Esophagus muscularis mucosa (tissue), 4 donors: ENCODE data around the gene NEMP2. TPM values are rescaled to one million over a fixed set of nuclear protein-coding genes. Genes with fewer than 3 reads are reported as not detected.

Source experiments
- DNase-seq: peaks from one replicate; pipeline ENCODE4 v3.0.0-alpha.2; 2017; ENCODE audit errors: extremely low spot score
- H3K27ac ChIP-seq, 4 donors: fragments of 200-600 bp; sonication (generic); replicated peaks in 1 of 4; 1 replicate in 3 of 4; 2 replicates in 1 of 4; pipeline ENCODE4 v1.5.1; 2016 to 2019; ENCODE audit warnings: mild to moderate bottlenecking in 1 of 4
- H3K27me3 ChIP-seq, 4 donors: fragments of 200-600 bp; sonication (generic); one replicate each; pipeline versions ENCODE4 v1.5.1 to v1.6.0; 2016 to 2019
- H3K36me3 ChIP-seq, 4 donors: fragments of 200-600 bp; sonication (generic); one replicate each; pipeline ENCODE4 v1.5.1; 2016 to 2019
- H3K4me1 ChIP-seq, 4 donors: fragments of 200-600 bp; sonication (generic); one replicate each; pipeline ENCODE4 v1.5.1; 2016 to 2019
- H3K4me3 ChIP-seq, 4 donors: fragments of 200-600 bp; sonication (generic); 1 replicate in 2 of 4; 2 replicates in 2 of 4; pipeline ENCODE4 v1.5.1; 2016 to 2019; ENCODE audit warnings: mild to moderate bottlenecking in 4 of 4, moderate library complexity in 1 of 4
- H3K9me3 ChIP-seq, 4 donors: fragments of 200-600 bp; sonication (generic); 1 replicate in 3 of 4; 2 replicates in 1 of 4; pipeline ENCODE4 v1.5.1; 2016 to 2019
- EP300 ChIP-seq: sonication (generic); formaldehyde crosslinking; IDR thresholded peaks from one replicate; pipeline ENCODE4 v1.6.1; 2017; ENCODE audit warnings: antibody characterized with exemption
- POLR2A ChIP-seq: fragments of 450-650 bp; IDR thresholded peaks from one replicate; pipeline ENCODE4 v1.6.1; 2017; ENCODE audit warnings: antibody characterized with exemption, moderate library complexity, mild to moderate bottlenecking, low read depth
- POLR2AphosphoS5 ChIP-seq, 2 donors: sonication (generic); formaldehyde crosslinking; IDR thresholded peaks; one replicate each; pipeline ENCODE4 v1.6.1; 2017; ENCODE audit warnings: antibody characterized with exemption in 2 of 2
- WGBS: methylation state at CpG from one replicate; pipeline ENCODE4 v1.1.5; 2018; 5-methylcytosine and 5-hydroxymethylcytosine counted together
- intact Hi-C: fragments of 100-400 bp; cut with DNase I; formaldehyde crosslinking; loops from one replicate; pipeline ENCODE4 v1.15.1; 2023
- total RNA-seq, 4 donors: library from RNA; depleted of rRNA; stranded (reverse); fragments of >200 nt; gene quantifications; one replicate each; pipeline versions ENCODE4 v1.1.0 to v1.2.1, GENCODE V29; 2016
- TF ChIP-seq, protein P1 (sequence below), 3 experiments: fragments of 200-600 bp in 2 of 3; fragments of 450-650 bp in 1 of 3; sonication (generic) in 2 of 3; IDR thresholded peaks; one replicate each; pipeline ENCODE4 v1.5.1; 2017 to 2019; ENCODE audit warnings: antibody characterized with exemption in 3 of 3, mild to moderate bottlenecking in 2 of 3, moderate library complexity in 1 of 3

Gene NEMP2
- total RNA-seq, 4 donors from 2014 or later, result 2.5 to 5.7 (median 4.3) TPM

DNA sequence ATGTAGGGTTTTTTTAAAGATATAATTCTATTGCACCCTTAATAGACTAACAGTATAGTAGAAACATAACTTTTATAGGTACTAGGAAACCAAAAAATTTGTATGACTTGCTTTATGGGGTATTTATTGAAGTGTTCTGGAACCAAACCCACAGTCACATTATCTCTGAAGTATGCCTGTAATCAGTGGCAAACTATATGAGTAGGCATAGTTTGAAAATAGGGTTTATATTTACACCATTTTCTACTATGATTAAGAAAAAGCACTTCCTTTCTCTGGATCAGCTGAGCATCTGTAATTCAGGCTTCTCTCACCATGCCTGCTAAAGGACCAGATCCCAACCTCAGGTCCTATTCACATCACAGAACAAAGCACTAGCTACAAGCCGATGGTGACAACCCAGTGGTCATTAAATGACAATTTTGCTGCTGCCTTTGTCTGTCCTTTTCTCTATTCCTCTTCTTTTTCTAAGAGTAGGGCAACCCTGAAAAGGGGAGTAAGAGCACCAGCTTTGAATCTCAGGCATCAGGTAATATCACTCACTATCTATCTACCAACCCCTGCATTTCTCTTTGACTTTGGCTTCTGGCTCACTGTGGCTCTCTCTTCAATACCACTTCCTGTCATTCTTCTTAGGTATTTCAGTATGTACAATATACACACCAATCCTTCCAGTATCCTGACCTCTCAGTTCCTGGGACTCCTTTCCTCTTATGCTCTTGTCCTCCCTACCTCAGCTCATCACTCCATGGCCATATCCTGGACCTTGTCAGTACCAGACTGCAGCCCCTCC lies 14.4 kb downstream of the NEMP2 start:
- intact Hi-C loops, result no loop called here
- H3K9me3 ChIP-seq, result no peaks in the 10 kb centered on the region
- WGBS, result 95% methylated on average over 1 of the region's 1 CpG
- no peak for DNase-seq
- peaks cover 0 to 4% (median 0%) of the 10 kb centered on the region in 4 donors for H3K36me3 ChIP-seq
- H3K27ac ChIP-seq, result no peak overlapping the region
- no peaks in the 10 kb centered on the region for H3K27me3 ChIP-seq
- TF ChIP-seq POLR2AphosphoS5 (IDR thresholded peaks at IDR 0.05) (no peak), POLR2A (no peak), EP300 (no peak)
- TF ChIP-seq, protein P1, sequence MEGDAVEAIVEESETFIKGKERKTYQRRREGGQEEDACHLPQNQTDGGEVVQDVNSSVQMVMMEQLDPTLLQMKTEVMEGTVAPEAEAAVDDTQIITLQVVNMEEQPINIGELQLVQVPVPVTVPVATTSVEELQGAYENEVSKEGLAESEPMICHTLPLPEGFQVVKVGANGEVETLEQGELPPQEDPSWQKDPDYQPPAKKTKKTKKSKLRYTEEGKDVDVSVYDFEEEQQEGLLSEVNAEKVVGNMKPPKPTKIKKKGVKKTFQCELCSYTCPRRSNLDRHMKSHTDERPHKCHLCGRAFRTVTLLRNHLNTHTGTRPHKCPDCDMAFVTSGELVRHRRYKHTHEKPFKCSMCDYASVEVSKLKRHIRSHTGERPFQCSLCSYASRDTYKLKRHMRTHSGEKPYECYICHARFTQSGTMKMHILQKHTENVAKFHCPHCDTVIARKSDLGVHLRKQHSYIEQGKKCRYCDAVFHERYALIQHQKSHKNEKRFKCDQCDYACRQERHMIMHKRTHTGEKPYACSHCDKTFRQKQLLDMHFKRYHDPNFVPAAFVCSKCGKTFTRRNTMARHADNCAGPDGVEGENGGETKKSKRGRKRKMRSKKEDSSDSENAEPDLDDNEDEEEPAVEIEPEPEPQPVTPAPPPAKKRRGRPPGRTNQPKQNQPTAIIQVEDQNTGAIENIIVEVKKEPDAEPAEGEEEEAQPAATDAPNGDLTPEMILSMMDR (IDR thresholded peaks at IDR 0.05), result no peak
- H3K4me3 ChIP-seq, result no peak overlapping the region
- no peaks in the 10 kb centered on the region for H3K4me1 ChIP-seq

DNA sequence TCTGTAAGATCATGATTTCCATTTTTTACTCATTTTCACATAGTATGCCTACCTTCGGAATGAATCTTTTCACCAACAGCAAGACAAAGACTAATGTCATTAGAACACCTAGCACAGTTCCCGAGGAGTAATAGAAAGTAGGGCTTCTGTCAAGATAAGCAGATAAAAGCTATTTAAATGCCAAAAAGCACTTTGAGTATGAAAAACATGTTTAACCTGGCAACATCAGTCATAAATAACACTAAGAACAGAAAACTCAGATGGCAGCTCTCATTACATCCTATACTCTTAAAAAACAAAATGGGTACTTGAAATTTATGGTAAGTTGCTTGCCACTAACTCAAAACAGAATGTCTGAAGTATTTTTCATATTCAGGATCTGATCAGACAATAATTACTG lies 17.1 kb downstream of the NEMP2 start:
- no peaks in the 10 kb centered on the region for H3K4me1 ChIP-seq
- no peak overlapping the region for H3K4me3 ChIP-seq
- H3K9me3 ChIP-seq, result no peaks in the 10 kb centered on the region
- H3K27me3 ChIP-seq, result no peaks in the 10 kb centered on the region
- no peak for DNase-seq
- no peak overlapping the region for H3K27ac ChIP-seq
- TF ChIP-seq POLR2AphosphoS5 (IDR thresholded peaks at IDR 0.05), result no peak
- intact Hi-C loops, result no loop called here
- H3K36me3 ChIP-seq, result peaks cover 0 to 7% (median 2%) of the 10 kb centered on the region in 4 donors
- 88% methylated on average over 2 of the region's 2 CpGs for WGBS

DNA sequence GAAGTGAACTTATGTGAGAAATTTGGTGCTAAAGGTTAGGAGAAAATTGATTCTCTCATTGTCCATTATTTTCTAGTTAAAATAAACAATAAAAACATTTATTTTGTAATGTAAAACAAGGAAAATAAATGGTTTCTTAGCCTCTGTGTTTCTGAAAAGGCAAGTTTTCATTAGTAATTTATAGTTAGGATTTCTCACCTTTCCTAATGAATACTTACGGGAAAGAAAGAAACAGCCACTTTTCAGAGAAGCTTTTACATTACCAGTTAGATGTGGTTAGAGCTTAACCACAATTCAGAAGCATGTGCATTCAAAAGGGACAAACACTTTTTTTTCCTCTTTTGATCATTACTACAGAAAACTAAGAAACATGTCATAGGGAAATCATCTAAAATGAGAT lies 18.8 kb downstream of the NEMP2 start:
- H3K4me1 ChIP-seq, result no peaks in the 10 kb centered on the region
- no peak overlapping the region for H3K27ac ChIP-seq
- H3K27me3 ChIP-seq, result no peaks in the 10 kb centered on the region
- TF ChIP-seq EP300, result no peak
- no peak for TF ChIP-seq POLR2A
- no peak for TF ChIP-seq POLR2AphosphoS5 (IDR thresholded peaks at IDR 0.05)
- TF ChIP-seq, protein P1 (IDR thresholded peaks at IDR 0.05), result no peak
- H3K4me3 ChIP-seq, result no peak overlapping the region
- intact Hi-C loops, result no loop called here
- WGBS, result 82% methylated on average over 1 of the region's 1 CpG
- no peaks in the 10 kb centered on the region for H3K9me3 ChIP-seq
- no peak for DNase-seq
- peaks cover 0 to 9% (median 2%) of the 10 kb centered on the region in 4 donors for H3K36me3 ChIP-seq

DNA sequence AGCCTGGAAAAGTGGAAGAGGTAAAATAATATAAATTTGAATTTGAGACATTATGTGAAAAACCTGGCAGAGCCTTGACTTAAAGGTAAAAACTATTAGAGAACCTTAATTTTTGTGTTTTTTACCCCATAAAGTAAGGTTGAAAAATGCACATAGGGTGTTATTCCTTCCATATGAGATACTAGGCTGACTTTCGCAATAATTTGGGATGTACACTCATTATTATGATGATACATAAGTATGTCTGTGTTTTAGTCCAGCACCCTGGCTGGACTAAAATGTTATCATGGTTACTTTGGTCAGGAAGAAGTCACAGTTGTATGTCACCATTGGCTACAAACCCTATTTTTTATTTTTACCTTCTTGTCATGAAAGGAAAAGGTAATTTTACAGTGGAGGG lies 19.8 kb downstream of the NEMP2 start:
- Histone ChIP-seq H3K4me3 (no peak overlapping the region), H3K27me3 (no peaks in the 10 kb centered on the region), H3K9me3 (no peaks in the 10 kb centered on the region), H3K36me3 (peaks cover 0 to 9% (median 2%) of the 10 kb centered on the region in 4 donors), H3K4me1 (no peaks in the 10 kb centered on the region), H3K27ac (no peak overlapping the region)
- intact Hi-C loops, result no loop called here
- no peak for TF ChIP-seq POLR2A
- TF ChIP-seq, protein P1 (IDR thresholded peaks at IDR 0.05), result no peak
- TF ChIP-seq POLR2AphosphoS5 (IDR thresholded peaks at IDR 0.05), result no peak
- TF ChIP-seq EP300, result no peak
- 100% methylated on average over 1 of the region's 1 CpG for WGBS
- DNase-seq, result no peak

DNA sequence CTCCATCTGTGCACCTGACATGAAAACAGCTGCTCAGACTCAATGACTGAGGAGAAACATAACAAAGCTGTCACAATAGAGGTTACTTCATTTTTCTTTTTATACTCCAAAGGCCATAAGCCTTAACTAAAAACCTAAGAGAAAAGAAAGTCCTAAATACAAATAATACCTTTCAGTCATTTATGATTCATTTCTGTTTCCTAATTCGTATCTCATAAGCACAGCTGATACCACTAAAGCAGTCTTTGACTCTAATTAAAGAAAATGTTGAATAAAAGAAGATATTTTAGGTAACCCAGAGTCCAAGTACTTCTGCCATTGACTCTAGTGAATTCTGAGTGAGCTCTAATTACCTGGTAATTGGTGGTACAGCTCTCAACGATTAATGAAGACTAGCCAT lies 20.6 kb downstream of the NEMP2 start:
- no peaks in the 10 kb centered on the region for H3K27me3 ChIP-seq
- intact Hi-C loops, result no loop called here
- no peaks in the 10 kb centered on the region for H3K9me3 ChIP-seq
- no peak overlapping the region for H3K4me3 ChIP-seq
- no peaks in the 10 kb centered on the region for H3K4me1 ChIP-seq
- TF ChIP-seq EP300, result no peak
- TF ChIP-seq, protein P1 (IDR thresholded peaks at IDR 0.05), result no peak
- no peak for TF ChIP-seq POLR2AphosphoS5 (IDR thresholded peaks at IDR 0.05)
- TF ChIP-seq POLR2A, result no peak
- DNase-seq, result no peak
- H3K27ac ChIP-seq, result no peak overlapping the region
- peaks cover 0 to 17% (median 4%) of the 10 kb centered on the region in 4 donors for H3K36me3 ChIP-seq
- 80% methylated on average over 2 of the region's 2 CpGs for WGBS
